Measurements from ENCODE around the gene KRTAP10-8.
"Not testable (repeated sequence)": the region's sequence is repeated elsewhere in the genome, so short reads cannot be mapped to it uniquely, and the experiment has no call there.

GRCh38 chr21:44590897-44591800 lies 20.7 kb upstream of the KRTAP10-8 start:
- TF ChIP-seq YY1 (IDR thresholded peaks at IDR 0.05; ENCODE audit: insufficient read depth, insufficient read length); SUZ12 (IDR thresholded peaks at IDR 0.05; ENCODE audit: extremely low read depth, insufficient read depth, insufficient read length); ZNF274 (IDR thresholded peaks at IDR 0.05; ENCODE audit: low read depth, low read length): not testable (repeated sequence)

Data from NT2/D1 (cell line).